HG03575 (cell line): ENCODE data around the gene PNCK.
"Not testable (repeated sequence)": the region's sequence is repeated elsewhere in the genome, so short reads cannot be mapped to it uniquely, and the experiment has no call there.

ENCODE experiments used
- ATAC-seq: cut with Tn5 transposase; IDR thresholded peaks from one replicate; pipeline ENCODE4 v1.9.1; 2021; ENCODE audit not compliant: unreplicated experiment, insufficient number of reproducible peaks, low FRiP score; ENCODE audit errors: extremely low read depth

PNCK gene

DNA sequence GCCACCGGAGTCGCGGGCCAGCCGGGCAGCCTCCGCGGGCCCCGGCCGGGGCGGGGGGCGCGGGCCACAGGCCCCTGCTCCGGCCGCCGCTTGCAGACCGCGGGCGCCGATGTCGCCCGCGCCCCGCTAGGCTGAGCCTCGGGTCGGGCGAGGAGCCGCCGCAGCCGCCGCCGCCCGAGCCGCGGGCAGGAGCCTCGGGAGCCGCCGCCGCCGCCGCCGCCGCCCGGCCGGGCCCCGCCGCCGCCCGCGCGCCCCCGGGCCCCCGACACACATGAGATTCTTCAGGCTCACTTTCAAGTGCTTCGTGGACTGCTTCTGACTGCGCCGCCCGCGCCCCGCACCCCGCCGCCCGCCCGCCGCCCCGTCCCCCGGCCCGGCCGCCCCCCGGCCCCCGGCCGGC lies 14.5 kb upstream of the PNCK start:
- no peak for ATAC-seq

DNA sequence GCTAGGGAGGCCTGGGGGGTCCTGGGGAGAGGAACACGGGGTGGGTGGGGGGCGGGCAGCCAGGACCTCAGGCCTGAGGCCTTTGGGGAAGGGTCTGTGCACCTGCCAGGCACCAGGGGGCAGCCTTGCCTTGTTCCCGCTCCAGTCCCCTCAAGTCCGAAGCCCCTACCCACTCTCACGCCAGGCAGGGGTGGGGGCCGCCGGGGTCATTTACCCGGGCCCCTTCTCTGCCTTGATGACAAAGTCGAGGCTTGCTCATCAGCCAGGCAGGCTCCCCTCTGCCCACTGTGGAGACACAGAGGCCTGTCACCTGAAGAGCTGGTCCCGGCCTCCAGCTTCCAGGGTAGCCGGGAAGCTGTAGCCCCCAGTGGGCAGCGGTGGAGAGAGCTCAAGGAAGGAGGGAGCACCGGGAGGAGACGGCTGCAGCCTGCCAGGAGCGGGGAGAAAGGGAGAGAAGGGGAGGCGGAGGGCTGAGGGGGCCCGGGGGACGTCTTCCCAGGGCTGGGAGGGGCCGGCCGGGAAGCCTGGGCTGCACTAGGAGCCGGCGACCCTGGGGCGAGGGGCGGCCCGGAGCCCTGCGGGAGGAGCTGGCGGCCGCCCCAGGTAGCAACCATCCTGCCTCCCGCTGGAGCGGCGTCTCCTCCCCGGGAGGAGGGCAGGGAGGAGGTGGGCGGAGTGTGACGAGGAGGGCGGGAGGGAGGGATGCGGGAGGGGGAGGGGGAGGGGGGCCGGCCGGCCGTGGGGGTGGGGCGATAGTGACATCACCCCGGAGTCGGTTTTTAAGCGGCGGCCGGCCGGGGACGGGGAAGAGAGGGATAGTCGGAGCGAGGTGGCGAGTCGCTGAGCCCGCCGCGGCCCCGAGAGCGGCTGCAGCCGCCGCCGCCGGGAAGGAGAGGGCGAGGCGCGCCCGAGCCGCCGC lies 13.8 kb upstream of the PNCK start, which contains the start of gene SLC6A8:
Gene SLC6A8, plus strand, starts transcription at position 806 of the 919 bp plus-strand sequence. CDS start 649 bp downstream, outside the sequence.
- ATAC-seq = no peak

DNA sequence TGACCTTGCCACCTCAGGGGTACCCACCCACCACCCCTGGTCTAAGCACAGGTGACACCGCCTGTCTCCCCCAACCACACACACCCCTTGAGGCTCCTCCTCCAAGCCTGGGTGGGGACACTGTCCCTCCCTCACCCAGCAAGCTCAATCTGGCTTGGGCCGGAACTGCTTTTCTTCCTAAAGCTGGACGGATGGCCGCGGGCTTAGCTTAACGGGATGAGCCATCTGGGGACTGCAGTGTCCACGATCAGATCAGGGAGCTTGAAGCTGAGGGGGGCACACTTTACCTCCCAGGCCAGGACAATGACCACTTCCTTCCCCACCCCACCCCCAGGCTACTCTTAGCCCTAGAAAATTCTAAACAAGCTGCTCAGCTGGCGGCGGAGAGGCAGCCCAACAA lies 13.1 kb upstream of the PNCK start:
- ATAC-seq = no peak

DNA sequence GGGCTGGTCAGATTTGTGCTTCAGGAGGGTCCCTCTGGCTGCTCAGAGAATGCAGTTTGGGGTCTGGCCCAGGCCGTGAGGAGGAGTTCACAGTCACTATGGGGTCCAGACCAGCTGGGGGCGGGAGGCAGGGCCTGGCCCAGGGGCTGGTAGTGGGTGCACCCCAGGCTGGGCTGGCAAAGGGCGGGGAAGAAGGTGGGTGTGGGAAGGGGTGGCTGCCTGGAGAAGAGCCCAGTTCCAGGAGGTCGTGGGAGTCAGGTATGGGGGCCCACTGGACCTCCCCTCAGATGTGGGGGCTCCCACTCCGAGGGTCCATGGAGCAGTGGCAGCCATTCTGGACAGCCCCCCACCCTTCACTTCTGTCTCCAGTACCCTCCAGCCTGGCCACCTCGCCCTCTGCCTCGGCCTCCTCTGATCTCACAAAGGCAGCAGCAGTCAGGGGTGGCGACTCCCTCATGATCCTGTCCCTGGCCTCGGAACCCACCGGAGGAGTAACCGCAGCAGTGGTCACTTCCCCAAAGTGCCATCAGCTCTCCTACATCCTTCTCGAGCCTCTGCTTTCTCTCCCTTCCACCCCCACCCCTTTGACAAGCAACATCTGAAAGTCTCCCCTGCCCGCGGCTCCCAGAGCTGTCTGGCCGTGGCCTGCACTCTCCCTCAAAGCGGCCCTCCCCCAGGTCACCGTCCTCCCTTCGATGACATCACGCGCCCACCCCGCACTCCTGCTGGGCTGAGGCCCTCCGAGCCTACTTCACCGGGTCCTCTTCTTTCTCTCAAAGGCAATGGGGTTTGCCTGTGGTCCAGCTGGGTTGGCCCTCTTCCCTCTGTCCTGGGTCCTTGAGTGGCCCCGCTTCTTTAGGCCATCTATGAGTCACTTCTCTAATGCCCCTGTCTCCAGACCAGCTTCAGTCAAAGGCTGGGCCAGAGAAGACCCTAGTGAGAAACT lies 12.4 kb upstream of the PNCK start:
- ATAC-seq = no peak

DNA sequence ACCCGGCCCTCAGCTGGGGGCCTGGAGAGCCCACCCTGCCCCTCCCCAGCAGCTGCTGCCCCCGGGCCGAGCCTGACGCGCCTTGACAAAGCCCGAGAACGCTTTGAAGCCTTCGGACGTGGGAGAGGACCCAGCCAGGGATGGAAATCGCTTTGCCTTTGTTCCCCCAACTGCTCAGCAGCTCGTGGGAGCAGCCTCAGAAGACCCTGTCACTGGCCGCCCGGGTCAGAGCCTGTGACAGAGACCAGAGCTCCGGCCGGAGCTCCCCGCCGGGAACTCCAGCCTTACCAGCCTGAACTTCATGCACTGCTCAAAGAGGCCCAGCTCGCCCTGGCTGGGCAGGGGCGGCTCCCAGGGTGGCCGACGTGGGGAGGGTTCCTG lies 11.5 kb upstream of the PNCK start:
- no peak for ATAC-seq

DNA sequence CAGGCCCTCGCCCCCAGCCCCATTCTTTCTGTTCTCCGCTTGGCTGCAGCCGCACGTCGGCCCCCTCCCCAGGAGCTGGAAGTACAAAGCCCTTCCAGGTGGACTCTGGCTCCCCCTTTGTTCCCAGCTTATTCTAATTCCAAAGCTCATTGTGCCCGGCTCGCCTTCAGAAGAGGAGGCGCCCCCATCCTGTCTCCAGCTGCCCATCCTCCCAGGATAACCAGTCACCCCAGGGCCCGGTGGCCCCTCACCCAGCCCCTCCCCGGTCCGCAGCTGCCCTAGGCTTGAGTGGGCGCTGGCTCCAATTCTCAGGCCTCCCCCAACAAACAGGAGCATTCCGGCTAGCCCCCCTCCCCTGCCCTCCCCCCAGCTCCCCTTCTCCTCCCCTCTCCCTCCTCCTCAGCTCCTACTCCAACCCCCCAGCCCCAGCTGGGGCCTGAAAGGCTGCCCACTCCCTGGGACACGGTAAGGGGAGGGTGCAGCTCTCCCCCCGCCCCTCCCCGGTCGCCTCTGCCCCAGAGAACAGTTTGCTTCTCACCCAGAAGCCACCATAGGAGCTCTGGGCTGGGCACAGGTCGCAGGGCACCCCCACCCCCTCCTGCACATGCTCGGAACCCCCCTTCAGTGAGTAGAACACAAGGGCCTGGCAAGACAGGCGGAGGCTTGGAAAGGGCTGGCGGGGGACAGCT lies 11.0 kb upstream of the PNCK start:
- no peak for ATAC-seq

DNA sequence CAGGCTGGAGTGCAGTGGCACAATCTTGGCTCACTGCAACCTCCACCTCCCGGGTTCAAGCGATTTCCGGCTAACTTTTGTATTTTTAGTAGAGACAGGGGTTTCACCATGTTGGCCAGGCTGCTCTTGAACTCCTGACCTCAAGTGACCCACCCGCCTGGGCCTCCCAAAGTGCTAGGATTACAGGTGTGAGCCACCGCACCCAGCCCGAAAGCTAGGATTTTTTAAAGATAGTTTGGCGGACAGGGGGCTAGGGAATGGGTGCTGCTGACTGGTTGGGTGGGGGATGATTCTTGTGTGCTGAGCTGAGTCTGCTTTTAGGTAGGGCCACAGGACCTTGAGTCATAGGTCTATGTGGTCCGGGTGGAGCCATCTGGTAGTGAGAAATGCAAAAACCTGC lies 9.9 kb upstream of the PNCK start:
- not testable (repeated sequence) for ATAC-seq

DNA sequence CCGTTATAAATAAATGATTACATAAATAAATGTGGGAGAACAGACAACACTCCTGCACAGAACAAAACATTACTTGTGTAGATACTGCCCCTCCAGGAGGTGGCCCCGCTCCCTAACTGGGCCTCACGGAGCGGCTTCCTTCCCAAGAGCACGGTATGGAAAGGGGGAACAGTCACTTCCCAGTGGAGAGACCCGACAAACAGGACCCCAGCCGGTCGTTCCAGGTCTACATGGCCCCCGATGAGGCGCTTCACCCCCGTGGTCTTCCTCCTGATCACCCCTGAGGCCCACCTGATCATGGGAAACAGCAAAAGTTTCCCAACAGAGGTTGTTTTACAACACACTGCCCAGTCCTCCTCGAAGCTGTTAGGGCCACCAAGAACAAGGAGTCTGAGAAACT lies 7.6 kb upstream of the PNCK start:
- ATAC-seq = no peak

DNA sequence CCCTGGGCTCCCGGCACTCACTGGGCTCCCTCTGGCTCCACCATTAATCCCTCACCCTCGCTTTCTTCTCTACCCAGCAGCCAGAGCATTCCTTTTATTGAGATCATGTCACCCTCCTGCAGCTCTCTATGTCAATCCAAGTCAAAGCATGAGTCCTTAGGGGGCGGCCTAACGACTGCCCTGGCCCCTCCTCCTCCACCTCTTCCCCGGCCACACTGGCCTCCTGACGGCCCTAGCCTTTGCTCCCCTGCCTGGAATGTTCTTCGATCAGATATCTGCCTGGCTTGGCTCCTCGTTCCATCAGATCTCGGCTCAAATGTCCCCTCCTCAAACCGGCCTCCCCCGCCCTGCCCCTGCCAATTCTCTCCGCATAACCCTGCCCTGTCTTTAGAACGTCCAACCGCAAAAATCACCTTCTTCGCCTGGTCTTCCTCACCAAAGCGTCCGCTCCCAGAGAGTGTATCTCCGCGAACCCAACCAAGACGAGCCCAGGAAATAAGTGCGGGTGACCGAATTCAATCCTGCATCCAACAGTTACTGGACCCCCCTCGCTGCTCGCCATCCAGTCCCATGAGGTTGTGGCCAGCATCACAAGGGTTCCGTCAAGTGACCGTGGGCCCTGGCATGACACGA lies 722 bp upstream of the PNCK start:
- no peak for ATAC-seq

DNA sequence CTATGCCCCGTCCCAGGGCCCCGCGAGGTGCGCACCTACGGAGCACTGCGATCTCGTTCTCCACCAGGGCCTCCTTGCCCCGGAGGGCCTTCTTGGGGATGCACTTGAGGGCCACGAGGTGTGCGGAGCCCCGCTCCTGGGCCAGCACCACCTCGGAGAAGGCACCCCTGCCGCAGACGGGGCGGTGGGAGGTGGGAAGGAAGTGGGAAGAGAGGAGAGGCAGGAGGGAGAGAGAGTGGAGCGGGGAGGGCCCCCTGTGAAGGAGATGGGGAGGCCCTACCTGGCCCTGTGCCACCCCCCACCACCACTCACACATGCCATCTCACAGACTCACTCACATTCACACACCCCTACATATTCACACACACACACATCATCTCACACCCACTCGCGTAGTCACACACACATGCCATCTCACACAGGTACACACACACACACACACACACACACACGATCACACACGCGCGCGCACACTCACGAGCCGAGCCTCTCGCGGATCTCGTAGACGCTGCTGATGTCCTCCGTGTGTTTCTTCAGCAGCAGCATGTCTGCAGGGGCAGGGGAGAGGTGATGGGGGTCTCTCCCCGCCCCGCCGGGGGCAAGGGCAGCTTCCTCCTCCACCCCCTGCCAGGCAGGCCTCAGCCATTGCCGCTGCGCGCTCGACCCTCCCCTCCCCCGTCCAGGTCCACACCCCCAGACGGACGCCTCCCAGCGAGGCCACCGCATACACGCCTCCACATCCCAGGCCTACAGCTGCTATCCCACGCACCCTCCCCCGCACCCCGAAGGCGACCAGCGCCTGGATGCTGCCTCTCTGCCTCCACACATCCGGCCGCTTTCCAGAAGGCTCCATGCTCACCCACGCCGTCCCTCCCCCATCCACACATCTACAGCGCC lies 834 bp downstream of the PNCK start:
- no peak for ATAC-seq

DNA sequence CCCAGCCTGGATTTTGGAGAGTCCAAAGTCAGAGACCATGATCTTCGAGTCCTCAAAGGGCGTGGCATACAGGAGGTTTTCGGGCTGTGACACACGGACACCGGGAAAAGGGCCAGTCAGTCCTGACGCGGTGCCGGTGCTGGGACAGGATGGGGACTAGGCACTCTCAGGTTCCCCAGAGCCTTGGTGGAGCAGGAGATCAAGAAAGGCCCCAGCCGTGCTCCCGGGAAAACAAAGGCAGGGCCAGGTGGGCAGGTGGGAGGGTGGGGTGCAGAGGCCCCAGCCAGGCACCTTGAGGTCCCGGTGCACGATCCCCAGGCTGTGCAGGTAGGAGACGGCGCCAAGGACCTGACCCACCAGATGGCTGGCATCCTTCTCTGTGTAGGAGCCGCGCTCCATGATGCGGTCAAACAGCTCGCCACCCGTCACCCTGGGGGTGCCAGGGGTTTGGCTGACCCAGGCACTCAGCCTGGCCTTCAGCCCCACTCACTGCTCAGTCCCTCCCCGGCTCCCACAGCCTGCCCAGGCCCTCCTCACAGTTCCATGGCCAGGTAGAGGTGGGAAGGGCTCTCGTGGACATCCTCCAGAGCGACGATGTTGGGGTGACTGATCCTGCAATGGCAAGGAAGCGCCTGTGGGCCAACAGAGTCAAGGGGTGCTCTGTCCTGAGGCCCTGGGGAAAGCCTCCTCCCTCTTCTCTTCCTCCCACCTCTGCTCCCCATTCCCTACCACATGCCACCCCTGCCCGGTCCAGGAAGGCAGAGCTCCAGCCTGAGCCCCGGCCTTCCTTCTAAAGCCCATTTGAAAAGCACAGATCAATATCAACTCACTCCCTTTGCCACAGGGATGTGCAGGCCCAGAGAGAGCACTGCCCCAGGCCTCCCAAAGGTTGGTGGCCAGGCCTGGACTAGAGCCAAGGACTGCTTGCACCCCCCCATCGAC lies 1.8 kb downstream of the PNCK start:
- no peak for ATAC-seq

DNA sequence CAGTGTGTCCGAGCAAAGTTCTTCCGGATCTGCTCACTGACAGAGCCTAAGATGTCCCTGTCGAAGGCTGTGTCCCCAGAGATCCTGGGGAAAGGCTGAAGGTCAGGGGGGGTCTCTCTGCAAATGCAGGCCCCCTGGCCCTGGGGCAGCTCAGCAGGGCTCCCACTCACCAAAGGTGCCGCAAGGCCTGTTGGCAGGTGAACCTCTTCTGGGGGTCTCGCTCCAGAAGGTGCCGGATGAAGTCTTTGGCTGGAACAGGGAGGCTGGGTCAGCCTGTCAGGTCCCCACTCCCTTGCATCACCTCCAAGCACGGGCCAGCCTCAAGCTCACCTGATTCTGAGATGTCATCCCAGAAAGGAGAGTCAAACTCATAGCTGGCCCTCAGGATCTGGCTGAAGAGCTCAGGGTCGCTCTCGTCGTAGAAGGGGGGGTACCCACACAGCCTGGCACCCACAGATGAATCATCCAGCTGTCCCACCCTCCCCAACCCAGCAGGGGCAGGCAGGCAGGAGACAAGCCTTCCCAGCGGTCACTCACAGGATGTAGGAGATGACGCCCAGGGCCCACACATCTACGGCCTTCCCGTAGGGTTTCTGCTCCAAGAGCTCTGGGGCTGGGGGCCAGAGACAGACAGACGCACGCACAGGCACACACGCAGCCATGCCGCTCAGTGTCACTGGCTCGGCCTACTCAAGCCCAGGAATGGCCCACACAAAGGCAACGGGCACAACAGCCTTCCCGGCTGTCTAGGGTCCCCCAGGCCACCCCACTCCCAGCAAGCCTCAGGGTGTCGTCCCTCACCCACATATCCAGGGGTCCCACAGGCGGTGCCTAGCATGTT lies 2.6 kb downstream of the PNCK start:
- ATAC-seq = no peak

DNA sequence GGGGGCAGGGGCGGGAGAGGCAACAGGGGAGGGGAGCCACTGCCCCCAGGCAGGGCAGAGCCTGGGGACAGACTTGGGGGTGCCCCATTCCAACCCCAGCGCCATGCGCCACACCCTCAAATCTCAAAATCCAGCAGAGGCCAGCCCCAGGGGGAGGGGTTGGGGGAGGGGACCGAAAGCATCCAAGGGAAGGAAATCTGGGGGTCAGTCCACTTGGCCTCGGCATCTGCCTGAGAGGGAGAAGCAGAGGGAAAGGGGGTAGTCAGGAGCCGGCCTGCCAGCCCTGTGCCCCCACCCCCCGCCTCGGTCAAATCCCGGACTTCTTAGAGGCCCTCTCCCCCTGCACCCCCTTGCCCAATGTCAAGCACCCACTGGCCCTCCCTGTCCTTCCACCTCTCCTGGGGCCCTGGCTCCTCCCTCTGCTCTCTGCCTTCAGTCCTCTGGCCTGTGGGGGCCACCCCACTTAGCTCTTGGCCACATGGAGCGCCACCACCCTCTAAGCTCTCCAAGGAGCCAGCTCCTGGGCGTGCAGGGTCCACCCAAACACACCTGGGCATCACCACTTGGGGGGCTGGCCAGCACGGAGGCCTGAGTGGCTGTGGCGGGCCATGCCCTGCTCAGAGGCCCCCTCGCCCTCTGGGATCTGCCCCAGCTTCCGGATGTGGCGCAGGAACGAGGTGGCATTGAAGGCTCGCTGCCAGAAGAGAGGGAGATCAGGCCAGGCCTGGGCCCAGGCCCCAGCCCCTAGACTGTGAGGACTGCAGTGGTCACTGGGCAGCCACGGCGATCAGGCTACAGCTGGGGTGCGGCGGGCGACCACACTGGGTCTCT lies 3.5 kb downstream of the PNCK start:
- ATAC-seq = no peak

DNA sequence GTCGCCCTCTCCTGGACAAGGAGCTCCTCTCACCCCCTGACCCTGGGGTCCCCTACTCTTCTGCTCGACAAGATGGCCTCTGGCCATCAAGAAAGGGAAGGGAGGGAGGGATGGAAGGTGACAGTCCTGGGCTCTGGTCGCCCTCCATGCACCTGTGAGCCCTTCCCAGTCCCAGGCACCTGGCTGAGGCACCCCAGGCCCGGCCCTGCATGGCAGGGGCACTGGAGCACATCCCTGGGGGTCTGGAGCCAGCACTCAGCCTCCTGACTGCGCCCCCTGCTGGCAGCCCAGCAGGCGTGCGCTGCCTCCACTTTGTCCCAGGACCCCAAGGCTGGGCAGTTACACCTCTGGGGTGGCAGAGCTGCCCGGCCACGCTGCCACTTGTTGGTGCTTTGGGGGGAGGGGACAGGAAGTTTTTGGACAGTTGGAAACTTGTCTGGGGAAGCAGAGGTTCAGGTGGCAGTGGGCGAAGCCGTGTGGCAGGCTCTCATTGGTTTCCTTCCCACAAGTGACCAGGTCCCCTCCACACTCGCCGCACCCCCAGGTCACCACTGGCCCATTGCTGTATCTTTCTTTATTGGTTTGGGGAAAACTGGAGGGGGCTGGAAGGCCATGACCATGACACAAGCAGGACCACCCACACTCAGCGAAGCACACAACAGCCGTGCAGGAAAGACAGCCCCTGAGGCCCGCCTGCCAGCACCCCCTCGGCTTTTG lies 4.3 kb downstream of the PNCK start:
- ATAC-seq = no peak
